PC-3 (cell line): Measurements from ENCODE around the gene HPGD. TPM values are rescaled to one million over a fixed set of nuclear protein-coding genes. Genes with fewer than 3 reads are reported as not detected.

ENCODE experiments used
- ATAC-seq: fragments of 200-7000 bp; cut with Tn5 transposase; 2 replicates; pipeline ENCODE4 v1.9.1; 2020; ENCODE audit warnings: mild to moderate bottlenecking, moderate library complexity
- BruUV-seq: library from RNA; stranded (reverse); fragments of 400-500 nt; replicated peaks from 2 replicates; lab custom pipeline; 2021; lab: Mats Ljungman, UMichigan
- CTCF ChIA-PET: fragments of 300-600 bp; sonication (Branson Sonifier 250); formaldehyde crosslinking; loops from one replicate; lab custom pipeline; 2022; ENCODE audit warnings: antibody characterized with exemption; lab: Charles Lee
- POLR2A ChIA-PET: fragments of 300-600 bp; sonication (Branson Sonifier 250); formaldehyde crosslinking; loops from one replicate; lab custom pipeline; 2022; ENCODE audit warnings: antibody characterized with exemption; ENCODE audit not compliant: unreplicated experiment; lab: Charles Lee
- DNase-seq: peaks from one replicate; pipeline ENCODE4 v3.0.0-alpha.2; 2015
- H2AFZ ChIP-seq: fragments of 300-600 bp; sonication (generic); 2 replicates; pipeline ENCODE4 v1.6.0; 2016; ENCODE audit warnings: antibody characterized with exemption, low read length
- H3F3A ChIP-seq: fragments of 300-600 bp; sonication (generic); one replicate; pipeline ENCODE4 v1.6.0; 2017; ENCODE audit warnings: antibody characterized with exemption, low read length, control low read depth, mild to moderate bottlenecking; ENCODE audit not compliant: unreplicated experiment
- H3K27ac ChIP-seq: fragments of 300-600 bp; sonication (generic); 2 replicates; pipeline ENCODE4 v1.5.1; 2016; ENCODE audit warnings: mild to moderate bottlenecking, low read length
- H3K27me3 ChIP-seq: fragments of 300-600 bp; sonication (generic); 2 replicates; pipeline ENCODE4 v1.6.1; 2016; ENCODE audit warnings: low read length, mixed read lengths
- H3K36me3 ChIP-seq: fragments of 300-600 bp; sonication (generic); 2 replicates; pipeline ENCODE4 v1.6.1; 2016; ENCODE audit warnings: low read depth, mixed run types, low read length, mixed read lengths
- H3K4me1 ChIP-seq: fragments of 300-600 bp; sonication (generic); 2 replicates; pipeline ENCODE4 v1.5.1; 2016; ENCODE audit warnings: low read length; ENCODE audit not compliant: insufficient read depth
- H3K4me2 ChIP-seq: fragments of 300-600 bp; sonication (generic); 2 replicates; pipeline ENCODE4 v1.6.0; 2016; ENCODE audit warnings: low read length
- H3K4me3 ChIP-seq: fragments of 300-600 bp; sonication (generic); 2 replicates; pipeline ENCODE4 v1.5.1; 2016; ENCODE audit warnings: mild to moderate bottlenecking, low read length, mixed read lengths
- H3K79me2 ChIP-seq: fragments of 300-600 bp; sonication (generic); 2 replicates; pipeline ENCODE4 v1.6.1; 2017; ENCODE audit warnings: low read length, mixed read lengths
- H3K9ac ChIP-seq: fragments of 300-600 bp; sonication (generic); 2 replicates; pipeline ENCODE4 v1.6.0; 2016; ENCODE audit warnings: mild to moderate bottlenecking, low read length
- H3K9me2 ChIP-seq: fragments of 300-600 bp; sonication (generic); replicated peaks from 2 replicates; pipeline ENCODE4 v1.6.1; 2016; ENCODE audit warnings: mixed run types, low read length, mixed read lengths
- H3K9me3 ChIP-seq: fragments of 300-600 bp; sonication (generic); 2 replicates; pipeline ENCODE4 v1.6.1; 2016; ENCODE audit warnings: low read length, mixed read lengths
- H4K20me1 ChIP-seq: fragments of 300-600 bp; sonication (generic); 2 replicates; pipeline ENCODE4 v1.6.1; 2016; ENCODE audit warnings: low read length, mixed read lengths
- EZH2 ChIP-seq: fragments of 300-600 bp; sonication (generic); IDR thresholded peaks from one replicate; pipeline ENCODE4 v1.6.1; 2017; ENCODE audit warnings: antibody characterized with exemption, mild to moderate bottlenecking, low read length; ENCODE audit not compliant: unreplicated experiment
- EZH2phosphoT487 ChIP-seq: fragments of 300-600 bp; sonication (generic); IDR thresholded peaks from 2 replicates; pipeline ENCODE4 v1.6.1; 2018; ENCODE audit warnings: mild to moderate bottlenecking, antibody characterized with exemption, low read length, borderline replicate concordance
- intact Hi-C: fragments of 100-400 bp; cut with micrococcal nuclease; formaldehyde crosslinking; loops from 2 replicates; pipeline ENCODE4 v1.9.0; 2023
- total RNA-seq: library from RNA; depleted of rRNA; stranded (reverse); fragments of >200 nt; gene quantifications from 2 replicates; pipeline ENCODE4 v1.2.3, GENCODE V29; 2014
- TF ChIP-seq, protein P1 (sequence below): fragments of 300-600 bp; sonication (generic); conservative IDR thresholded peaks from 2 replicates; pipeline ENCODE4 v1.5.1; 2017; ENCODE audit warnings: antibody characterized with exemption, low read depth, mild to moderate bottlenecking, low read length

Gene HPGD
- total RNA-seq, 1 experiment from 2014 or later: 33.5 TPM

DNA sequence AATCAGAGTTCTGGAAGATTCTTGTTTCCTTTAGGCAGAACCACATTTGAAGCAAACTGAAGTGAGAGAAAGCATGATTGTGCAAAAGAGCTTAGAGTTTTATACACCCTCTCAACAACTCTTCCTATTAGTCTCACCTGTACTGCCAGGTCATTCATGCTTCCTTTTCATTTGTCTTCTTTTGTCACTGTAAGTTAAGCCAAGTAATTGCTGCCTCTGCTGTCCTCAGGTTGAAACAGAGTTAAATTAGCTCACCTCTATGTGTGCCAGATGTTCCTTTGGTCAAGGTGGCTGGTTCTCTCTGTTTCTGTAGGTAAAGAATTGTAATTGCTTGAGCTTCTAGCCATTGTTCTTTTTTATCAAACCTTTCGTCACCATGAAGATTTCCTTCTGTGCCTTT lies 41.1 kb upstream of the HPGD start:
- POLR2A ChIA-PET: no interaction called here
- no peak overlapping the region for H3K4me3 ChIP-seq

DNA sequence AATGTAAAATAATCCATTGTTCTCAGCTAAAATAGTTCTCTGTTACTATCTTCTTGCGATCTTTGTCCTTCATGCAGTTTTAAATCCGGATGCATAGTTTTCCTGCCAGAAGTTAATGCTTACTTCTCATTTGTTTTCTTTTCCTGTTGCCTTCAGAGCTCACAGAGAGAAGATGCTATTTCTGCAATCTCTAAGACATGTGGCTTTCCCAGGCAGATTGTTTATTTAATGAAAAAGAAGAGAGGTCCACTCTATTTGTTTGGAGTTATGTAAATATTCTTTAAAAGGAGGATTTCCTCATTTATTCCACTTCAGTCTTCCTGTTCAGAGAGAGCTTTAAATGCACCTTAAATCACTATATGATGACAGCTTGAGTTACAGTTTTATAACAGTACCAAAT lies 39.3 kb upstream of the HPGD start:
- H2AFZ ChIP-seq: no peak overlapping the region
- DNase-seq (peak; percentile 17), ATAC-seq (peak; percentile 78)
- H4K20me1 ChIP-seq: no peaks in the 10 kb centered on the region
- H3K4me1 ChIP-seq: no peaks in the 10 kb centered on the region; the same call in 1 of the 2 replicates
- no peaks in the 10 kb centered on the region for H3K9me3 ChIP-seq
- CTCF ChIA-PET: no interaction called here
- no peaks in the 10 kb centered on the region for H3K36me3 ChIP-seq
- no peak overlapping the region; the same call in 1 of the 2 replicates for H3K4me2 ChIP-seq
- TF ChIP-seq EZH2phosphoT487 (no peak), EZH2 (no peak)
- TF ChIP-seq, protein P1, sequence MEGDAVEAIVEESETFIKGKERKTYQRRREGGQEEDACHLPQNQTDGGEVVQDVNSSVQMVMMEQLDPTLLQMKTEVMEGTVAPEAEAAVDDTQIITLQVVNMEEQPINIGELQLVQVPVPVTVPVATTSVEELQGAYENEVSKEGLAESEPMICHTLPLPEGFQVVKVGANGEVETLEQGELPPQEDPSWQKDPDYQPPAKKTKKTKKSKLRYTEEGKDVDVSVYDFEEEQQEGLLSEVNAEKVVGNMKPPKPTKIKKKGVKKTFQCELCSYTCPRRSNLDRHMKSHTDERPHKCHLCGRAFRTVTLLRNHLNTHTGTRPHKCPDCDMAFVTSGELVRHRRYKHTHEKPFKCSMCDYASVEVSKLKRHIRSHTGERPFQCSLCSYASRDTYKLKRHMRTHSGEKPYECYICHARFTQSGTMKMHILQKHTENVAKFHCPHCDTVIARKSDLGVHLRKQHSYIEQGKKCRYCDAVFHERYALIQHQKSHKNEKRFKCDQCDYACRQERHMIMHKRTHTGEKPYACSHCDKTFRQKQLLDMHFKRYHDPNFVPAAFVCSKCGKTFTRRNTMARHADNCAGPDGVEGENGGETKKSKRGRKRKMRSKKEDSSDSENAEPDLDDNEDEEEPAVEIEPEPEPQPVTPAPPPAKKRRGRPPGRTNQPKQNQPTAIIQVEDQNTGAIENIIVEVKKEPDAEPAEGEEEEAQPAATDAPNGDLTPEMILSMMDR: no peak
- no peak overlapping the region for H3K4me3 ChIP-seq
- no peaks in the 10 kb centered on the region for H3K27me3 ChIP-seq
- H3F3A ChIP-seq: no peaks in the 10 kb centered on the region
- no peaks in the 10 kb centered on the region for H3K79me2 ChIP-seq
- no peak overlapping the region for H3K9ac ChIP-seq
- no peaks in the 10 kb centered on the region for H3K9me2 ChIP-seq
- H3K27ac ChIP-seq: no peak overlapping the region
- POLR2A ChIA-PET: interaction anchor here (0.6 kb wide), 2 partner anchors 39 to 214 kb away, joined by 3 to 13 read pairs; partner anchors contain the start of gene HPGD
- BruUV-seq: no TSS peak
- intact Hi-C loops: no loop called here

More for the DNA sequence above, 41.1 kb upstream of the HPGD start:
- no peak for ATAC-seq
- no peaks in the 10 kb centered on the region for H3K27me3 ChIP-seq
- TF ChIP-seq EZH2phosphoT487 (no peak), EZH2 (no peak)
- TF ChIP-seq, protein P1: no peak
- H4K20me1 ChIP-seq: no peaks in the 10 kb centered on the region
- DNase-seq: no peak
- no peaks in the 10 kb centered on the region for H3K9me3 ChIP-seq
- H2AFZ ChIP-seq: no peak overlapping the region
- no peaks in the 10 kb centered on the region for H3K79me2 ChIP-seq
- no TSS peak for BruUV-seq
- H3K27ac ChIP-seq: no peak overlapping the region
- no peak overlapping the region for H3K9ac ChIP-seq
- CTCF ChIA-PET: no interaction called here
- intact Hi-C loops: no loop called here
- no peaks in the 10 kb centered on the region; the same call in 1 of the 2 replicates for H3K4me1 ChIP-seq
- no peaks in the 10 kb centered on the region for H3F3A ChIP-seq
- no peak overlapping the region for H3K4me2 ChIP-seq
- H3K9me2 ChIP-seq: no peaks in the 10 kb centered on the region
- H3K36me3 ChIP-seq: no peaks in the 10 kb centered on the region

DNA sequence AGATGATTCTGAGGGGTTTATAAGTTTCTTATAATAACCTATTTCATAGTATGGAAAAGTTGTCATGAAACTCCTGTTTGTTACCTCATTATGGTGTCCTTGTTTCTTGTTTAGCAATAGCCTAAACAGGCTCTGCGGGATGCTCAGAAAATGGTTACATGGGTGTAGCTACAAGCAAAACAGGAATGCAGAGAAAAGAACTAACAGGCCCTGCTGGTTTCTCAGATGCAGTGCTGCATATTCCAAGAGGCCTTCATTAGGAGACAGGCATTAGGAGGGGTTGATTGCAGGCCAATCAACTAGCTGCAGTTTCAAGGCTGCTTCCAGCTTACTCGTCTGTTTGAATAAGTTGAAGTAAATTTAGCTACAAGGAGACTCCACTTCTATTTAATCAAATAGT lies 37.6 kb upstream of the HPGD start:
- ATAC-seq: no peak
- H3K27me3 ChIP-seq: no peaks in the 10 kb centered on the region

More for the DNA sequence above, 37.6 kb upstream of the HPGD start:
- Histone ChIP-seq H3K9me3 (no peaks in the 10 kb centered on the region), H3K36me3 (no peaks in the 10 kb centered on the region), H3K4me2 (no peak overlapping the region), H4K20me1 (no peaks in the 10 kb centered on the region), H3K4me3 (no peak overlapping the region), H3K9ac (no peak overlapping the region), H3K4me1 (no peaks in the 10 kb centered on the region; the same call in 1 of the 2 replicates), H3K79me2 (no peaks in the 10 kb centered on the region), H2AFZ (no peak overlapping the region), H3F3A (no peaks in the 10 kb centered on the region), H3K9me2 (no peaks in the 10 kb centered on the region), H3K27ac (no peak overlapping the region)
- BruUV-seq: no TSS peak
- no peak for DNase-seq
- TF ChIP-seq EZH2phosphoT487: no peak
- TF ChIP-seq, protein P1: no peak
- no peak for TF ChIP-seq EZH2
- ChIA-PET CTCF (no interaction called here), POLR2A (no interaction called here)
- intact Hi-C loops: no loop called here
